MM.1S (cell line): ENCODE results near the gene PTPRN2.

Source experiments
- DNase-seq: peaks from one replicate; pipeline ENCODE4 v3.0.0-alpha.2; 2015
- H2AFZ ChIP-seq: fragments of 300-600 bp; sonication (generic); 2 replicates; pipeline ENCODE4 v1.6.0; 2016; ENCODE audit warnings: antibody characterized with exemption, low read length
- H3F3A ChIP-seq: fragments of 300-600 bp; sonication (generic); 2 replicates; pipeline ENCODE4 v1.6.1; 2016; ENCODE audit warnings: mild to moderate bottlenecking, antibody characterized with exemption, low read length, moderate library complexity, mixed read lengths; ENCODE audit not compliant: insufficient read depth
- H3K27ac ChIP-seq: fragments of 300-600 bp; sonication (generic); 2 replicates; pipeline ENCODE4 v1.5.1; 2016; ENCODE audit warnings: mild to moderate bottlenecking, low read length
- H3K27me3 ChIP-seq: fragments of 300-600 bp; sonication (generic); replicated peaks from 2 replicates; pipeline ENCODE4 v1.6.0; 2016; ENCODE audit warnings: low read length; ENCODE audit not compliant: insufficient read depth
- H3K36me3 ChIP-seq: fragments of 300-600 bp; sonication (generic); replicated peaks from 2 replicates; pipeline ENCODE4 v1.6.1; 2016; ENCODE audit warnings: mild to moderate bottlenecking, low read length, mixed read lengths; ENCODE audit not compliant: insufficient read depth
- H3K4me1 ChIP-seq: fragments of 300-600 bp; sonication (generic); 2 replicates; pipeline ENCODE4 v1.6.1; 2016; ENCODE audit warnings: low read length, mixed read lengths
- H3K4me2 ChIP-seq: fragments of 300-600 bp; sonication (generic); 2 replicates; pipeline ENCODE4 v1.6.0; 2016; ENCODE audit warnings: low read depth, low read length
- H3K4me3 ChIP-seq: fragments of 300-600 bp; sonication (generic); 2 replicates; pipeline ENCODE4 v1.5.1; 2016; ENCODE audit warnings: low read length, mixed read lengths
- H3K79me2 ChIP-seq: fragments of 300-600 bp; sonication (generic); 2 replicates; pipeline ENCODE4 v1.6.1; 2016; ENCODE audit warnings: mixed run types, low read length, mixed read lengths
- H3K9ac ChIP-seq: fragments of 300-600 bp; sonication (generic); 2 replicates; pipeline ENCODE4 v1.6.1; 2016; ENCODE audit warnings: low read length, mixed read lengths
- H3K9me2 ChIP-seq: fragments of 300-600 bp; sonication (generic); replicated peaks from 2 replicates; pipeline ENCODE4 v1.6.1; 2016; ENCODE audit warnings: mild to moderate bottlenecking, low read length, mixed read lengths; ENCODE audit not compliant: insufficient read depth
- H3K9me3 ChIP-seq: fragments of 300-600 bp; sonication (generic); replicated peaks from 2 replicates; pipeline ENCODE4 v1.6.1; 2016; ENCODE audit warnings: mild to moderate bottlenecking, low read length, mixed read lengths; ENCODE audit not compliant: insufficient read depth
- H4K20me1 ChIP-seq: fragments of 300-600 bp; sonication (generic); 2 replicates; pipeline ENCODE4 v1.6.1; 2016; ENCODE audit warnings: mild to moderate bottlenecking, low read length, moderate library complexity, mixed read lengths; ENCODE audit not compliant: insufficient read depth
- CTCF ChIP-seq: fragments of 300-600 bp; sonication (generic); IDR thresholded peaks from 2 replicates; pipeline ENCODE4 v1.5.1; 2016; ENCODE audit warnings: antibody characterized with exemption, low read length, mixed read lengths
- EZH2 ChIP-seq: fragments of 300-600 bp; sonication (generic); optimal IDR thresholded peaks from 2 replicates; pipeline ENCODE3; 2017; ENCODE audit warnings: low read depth, mild to moderate bottlenecking, antibody characterized with exemption, low read length, mixed read lengths
- EZH2phosphoT487 ChIP-seq: fragments of 300-600 bp; sonication (generic); IDR thresholded peaks from 2 replicates; pipeline ENCODE4 v1.6.1; 2018; ENCODE audit warnings: antibody characterized with exemption, low read length

The PTPRN2 gene

GRCh38 chr7:158142657-158143056, 445.0 kb downstream of the PTPRN2 start:
- H3K4me3 ChIP-seq: no peak overlapping the region
- no peaks in the 10 kb centered on the region for H3K79me2 ChIP-seq
- H2AFZ ChIP-seq: no peak overlapping the region

GRCh38 chr7:158141806-158142518, 445.7 kb downstream of the PTPRN2 start:
- Histone ChIP-seq H3K27ac (no peak overlapping the region), H2AFZ (no peak overlapping the region), H4K20me1 (no peaks in the 10 kb centered on the region), H3K36me3 (no peaks in the 10 kb centered on the region), H3K9me3 (no peaks in the 10 kb centered on the region), H3K4me2 (no peak overlapping the region), H3K27me3 (peaks cover 73% of the 10 kb centered on the region), H3K9me2 (no peaks in the 10 kb centered on the region), H3K4me1 (no peaks in the 10 kb centered on the region), H3K79me2 (no peaks in the 10 kb centered on the region), H3K4me3 (no peak overlapping the region), H3F3A (no peaks in the 10 kb centered on the region), H3K9ac (no peak overlapping the region)
- no peak for TF ChIP-seq CTCF
- TF ChIP-seq EZH2: no peak
- TF ChIP-seq EZH2phosphoT487: no peak
- DNase-seq: no peak

More at GRCh38 chr7:158142657-158143056, 445.0 kb downstream of the PTPRN2 start:
- Histone ChIP-seq H3K36me3 (no peaks in the 10 kb centered on the region), H3K4me2 (no peak overlapping the region), H3K9ac (no peak overlapping the region), H3K9me2 (no peaks in the 10 kb centered on the region), H3K27me3 (peaks cover 70% of the 10 kb centered on the region), H4K20me1 (no peaks in the 10 kb centered on the region), H3K27ac (no peak overlapping the region), H3K9me3 (no peaks in the 10 kb centered on the region), H3K4me1 (no peaks in the 10 kb centered on the region), H3F3A (no peaks in the 10 kb centered on the region)
- TF ChIP-seq CTCF: no peak
- TF ChIP-seq EZH2phosphoT487: no peak
- no peak for TF ChIP-seq EZH2
- no peak for DNase-seq

- Histone ChIP-seq H3K9me2 (no peaks in the 10 kb centered on the region), H3F3A (no peaks in the 10 kb centered on the region), H3K27me3 (peaks cover 80% of the 10 kb centered on the region), H3K79me2 (no peaks in the 10 kb centered on the region), H3K4me2 (no peak overlapping the region), H4K20me1 (no peaks in the 10 kb centered on the region), H3K9ac (no peak overlapping the region), H2AFZ (no peak overlapping the region), H3K36me3 (no peaks in the 10 kb centered on the region), H3K9me3 (no peaks in the 10 kb centered on the region), H3K4me3 (no peak overlapping the region), H3K27ac (no peak overlapping the region), H3K4me1 (no peaks in the 10 kb centered on the region)
- no peak for TF ChIP-seq EZH2
- no peak for TF ChIP-seq CTCF
- no peak for TF ChIP-seq EZH2phosphoT487
- no peak for DNase-seq
Measured at GRCh38 chr7:158141221-158141582, 446.4 kb downstream of the PTPRN2 start.
